ENCODE measurements around the gene EIF3F. TPM values are rescaled to one million over a fixed set of nuclear protein-coding genes. Genes with fewer than 3 reads are reported as not detected.

Gene EIF3F
- polyA plus RNA-seq, 3 donors = 179 to 286 (median 243) TPM

GRCh38 chr11:8049084-8049483, 61.9 kb downstream of the EIF3F start:
- 92% methylated on average over 2 of the region's 3 CpGs for WGBS (ENCODE audit: insufficient coverage)
- TF ChIP-seq CTCF (IDR thresholded peaks at IDR 0.05) = no peak
- Histone ChIP-seq H3K79me2 (ENCODE audit: insufficient read depth, low read length) (no peaks in the 10 kb centered on the region), H2AFZ (ENCODE audit: insufficient read depth, low read depth, low read length, poor library complexity, severe bottlenecking) (no peak overlapping the region), H3K27me3 (ENCODE audit: control insufficient read depth in 2 of 2, insufficient read depth in 2 of 2, low read length in 2 of 2) (peaks cover 0 to 14% of the 10 kb centered on the region in 2 donors), H3K9me3 (replicated peaks in 1 of 2; ENCODE audit: control insufficient read depth in 1 of 2, insufficient read depth in 1 of 2, low read length in 2 of 2) (no peaks in the 10 kb centered on the region), H3K9ac (ENCODE audit: insufficient read depth, low read length, poor library complexity, severe bottlenecking) (no peak overlapping the region), H3K4me2 (replicated peaks; ENCODE audit: extremely low read depth, low read length, poor library complexity, severe bottlenecking) (no peak overlapping the region), H3K36me3 (replicated peaks in 1 of 2; ENCODE audit: control insufficient read depth in 1 of 2, insufficient read depth in 2 of 2, low read length in 2 of 2) (no peaks in the 10 kb centered on the region), H3K4me3 (replicated peaks in 1 of 3; ENCODE audit: low read depth in 2 of 3, low read length in 3 of 3) (no peak overlapping the region), H4K20me1 (ENCODE audit: insufficient read depth, low read length) (no peaks in the 10 kb centered on the region), H3K27ac (ENCODE audit: low read depth in 1 of 2, low read length in 2 of 2) (no peak overlapping the region), H3K4me1 (ENCODE audit: control insufficient read depth in 1 of 2, insufficient read depth in 2 of 2, low read length in 2 of 2) (no peaks in the 10 kb centered on the region)
- Mint-ChIP-seq H3K36me3 (no peaks in the 10 kb centered on the region), H3K27ac (no peak overlapping the region), H3K27me3 (ENCODE audit: low read depth in 3 of 3) (peaks cover 8 to 17% (median 16%) of the 10 kb centered on the region in 3 donors), H3K4me1 (no peaks in the 10 kb centered on the region), H3K9me3 (peaks cover 0 to 2% (median 0%) of the 10 kb centered on the region in 7 donors), H3K4me3 (no peak overlapping the region)
- intact Hi-C loops (cut with micrococcal nuclease) = no loop called here
- DNase-seq = no peak

Small RNAs within 50 kb of the gene (small RNA-seq; reads per million reads assigned to genes)
- gene COX6CP5 (ENCODE audit: insufficient read length, low read depth) = not detected

Other genes starting within 250 kb of the EIF3F start
- not detected for gene OR5P2, start 190.4 kb upstream of the EIF3F start, polyA plus RNA-seq
- gene OR5P3, start 156.5 kb upstream of the EIF3F start, polyA plus RNA-seq = not detected
- gene OR10A6, start 56.1 kb upstream of the EIF3F start, polyA plus RNA-seq = not detected
- gene OR10A3, start 45.6 kb upstream of the EIF3F start, polyA plus RNA-seq = not detected
- gene NLRP10, start 21.9 kb upstream of the EIF3F start, polyA plus RNA-seq = not detected
- not detected for gene TUB, start 93.9 kb downstream of the EIF3F start, polyA plus RNA-seq
- under 1 TPM in 1 of 3 donors, not detected in 2; 0.17 TPM for gene RIC3, start 181.7 kb downstream of the EIF3F start, polyA plus RNA-seq